ENCODE results near the gene PSMD11. TPM values are rescaled to one million over a fixed set of nuclear protein-coding genes. Genes with fewer than 3 reads are reported as not detected.
"Not testable (repeated sequence)": the region's sequence is repeated elsewhere in the genome, so short reads cannot be mapped to it uniquely, and the experiment has no call there.

The PSMD11 gene
- total RNA-seq: 100 to 1,000 TPM; 164 to 168 TPM
- polyA plus RNA-seq (2013, experiment 1 of 2): 75.7 TPM
- 80.7 TPM for polyA plus RNA-seq (2013, experiment 2 of 2)
- long read RNA-seq, experiment 1, full-length matches to known transcripts: 19 of 37 reads
- long read RNA-seq, experiment 1, partial matches to known transcripts: 5 of 37 reads
- long read RNA-seq, experiment 1, other reads (novel, unspliced or antisense): 13 of 37 reads
- long read RNA-seq, experiment 2, full-length matches to known transcripts: 428 of 478 reads
- long read RNA-seq, experiment 2, partial matches to known transcripts: 24 of 478 reads
- long read RNA-seq, experiment 2, other reads (novel, unspliced or antisense): 26 of 478 reads
- long read RNA-seq, experiment 3, full-length matches to known transcripts: 1,040 of 1,074 reads
- long read RNA-seq, experiment 3, partial matches to known transcripts: 8 of 1,074 reads
- long read RNA-seq, experiment 3, other reads (novel, unspliced or antisense): 26 of 1,074 reads
- long read RNA-seq, experiment 4, full-length matches to known transcripts: 398 of 432 reads
- long read RNA-seq, experiment 4, partial matches to known transcripts: 21 of 432 reads
- long read RNA-seq, experiment 4, other reads (novel, unspliced or antisense): 13 of 432 reads

DNA sequence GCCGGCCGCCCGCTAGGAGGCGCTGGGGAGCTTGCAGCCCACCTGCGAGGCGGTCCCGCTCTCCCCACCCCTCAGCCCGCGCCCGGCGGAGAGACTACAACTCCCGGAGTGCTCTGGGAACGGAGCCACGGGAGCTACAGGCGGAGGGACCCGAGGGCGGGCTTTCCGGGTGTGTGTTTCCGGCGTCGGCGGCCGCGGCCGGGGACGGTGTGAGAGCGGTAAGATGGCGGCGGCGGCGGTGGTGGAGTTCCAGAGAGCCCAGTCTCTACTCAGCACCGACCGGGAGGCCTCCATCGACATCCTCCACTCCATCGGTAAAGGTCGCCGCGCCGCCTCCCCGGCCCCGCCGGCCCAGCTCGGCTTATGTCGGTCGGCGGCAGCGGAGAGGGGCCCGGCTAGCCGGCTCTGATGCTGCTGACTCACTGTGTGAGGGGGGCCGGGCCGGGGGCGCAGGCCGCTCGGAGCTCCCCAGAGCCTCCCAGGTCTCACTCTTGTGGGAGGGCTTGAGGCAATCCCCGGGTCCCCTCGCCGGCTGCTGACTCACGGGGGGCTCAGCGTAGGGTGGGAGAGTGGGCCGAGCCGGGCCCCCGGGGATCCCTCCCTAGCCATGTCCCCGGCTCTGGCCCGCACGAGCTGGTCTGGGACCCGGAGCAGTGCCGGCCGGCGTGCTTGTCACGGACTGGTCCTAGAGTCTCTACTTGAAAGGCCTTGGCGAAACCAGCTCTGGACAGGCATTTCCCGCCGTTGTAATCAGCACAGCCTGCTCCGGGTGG lies at the start of gene PSMD11:
PSMD11 (plus strand) TSS at position 210 of the 773 bp plus-strand sequence; CDS start at position 224, 14 bp downstream.
- H3K9me3 ChIP-seq (ENCODE audit: control insufficient read depth, low read length): peaks cover 11% of the 10 kb centered on the region
- H3K27ac Mint-ChIP-seq: peak within 1 kb of the TSS; percentile 97
- H3K27ac ChIP-seq (ENCODE audit: low read depth, low read length): peak within 1 kb of the TSS; percentile 87
- peak; percentile 100 for DNase-seq
- peaks cover 40% of the 10 kb centered on the region for H3K36me3 ChIP-seq (ENCODE audit: control insufficient read depth, insufficient read depth, low read length)
- peaks cover 12% of the 10 kb centered on the region for H3K4me1 Mint-ChIP-seq
- H3K27me3 ChIP-seq (ENCODE audit: control insufficient read depth, insufficient read depth, low read length, poor library complexity, severe bottlenecking): peaks cover 5% of the 10 kb centered on the region
- H3K4me3 ChIP-seq (ENCODE audit: low read length): peak within 1 kb of the TSS; percentile 91
- H3K4me3 Mint-ChIP-seq: peak within 1 kb of the TSS; percentile 96
- TF ChIP-seq, protein P1, sequence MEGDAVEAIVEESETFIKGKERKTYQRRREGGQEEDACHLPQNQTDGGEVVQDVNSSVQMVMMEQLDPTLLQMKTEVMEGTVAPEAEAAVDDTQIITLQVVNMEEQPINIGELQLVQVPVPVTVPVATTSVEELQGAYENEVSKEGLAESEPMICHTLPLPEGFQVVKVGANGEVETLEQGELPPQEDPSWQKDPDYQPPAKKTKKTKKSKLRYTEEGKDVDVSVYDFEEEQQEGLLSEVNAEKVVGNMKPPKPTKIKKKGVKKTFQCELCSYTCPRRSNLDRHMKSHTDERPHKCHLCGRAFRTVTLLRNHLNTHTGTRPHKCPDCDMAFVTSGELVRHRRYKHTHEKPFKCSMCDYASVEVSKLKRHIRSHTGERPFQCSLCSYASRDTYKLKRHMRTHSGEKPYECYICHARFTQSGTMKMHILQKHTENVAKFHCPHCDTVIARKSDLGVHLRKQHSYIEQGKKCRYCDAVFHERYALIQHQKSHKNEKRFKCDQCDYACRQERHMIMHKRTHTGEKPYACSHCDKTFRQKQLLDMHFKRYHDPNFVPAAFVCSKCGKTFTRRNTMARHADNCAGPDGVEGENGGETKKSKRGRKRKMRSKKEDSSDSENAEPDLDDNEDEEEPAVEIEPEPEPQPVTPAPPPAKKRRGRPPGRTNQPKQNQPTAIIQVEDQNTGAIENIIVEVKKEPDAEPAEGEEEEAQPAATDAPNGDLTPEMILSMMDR (conservative IDR thresholded peaks at IDR 0.05): no peak
- H3K36me3 Mint-ChIP-seq (ENCODE audit: low read depth): peaks cover 21% of the 10 kb centered on the region
- H3K9me3 Mint-ChIP-seq: peaks cover 11% of the 10 kb centered on the region
- H3K4me1 ChIP-seq (ENCODE audit: control insufficient read depth, insufficient read depth, low read length): no peaks in the 10 kb centered on the region
- H3K27me3 Mint-ChIP-seq (ENCODE audit: insufficient read depth): peaks cover 33% of the 10 kb centered on the region
- H3K9ac ChIP-seq (ENCODE audit: extremely low read depth, low read length, poor library complexity, severe bottlenecking): peak within 1 kb of the TSS; percentile 86
- WGBS, 2 experiments (ENCODE audit: insufficient coverage in 1 of 2, insufficient read length in 1 of 2): 0% methylated on average over 8 to 74 of the region's 74 CpGs

DNA sequence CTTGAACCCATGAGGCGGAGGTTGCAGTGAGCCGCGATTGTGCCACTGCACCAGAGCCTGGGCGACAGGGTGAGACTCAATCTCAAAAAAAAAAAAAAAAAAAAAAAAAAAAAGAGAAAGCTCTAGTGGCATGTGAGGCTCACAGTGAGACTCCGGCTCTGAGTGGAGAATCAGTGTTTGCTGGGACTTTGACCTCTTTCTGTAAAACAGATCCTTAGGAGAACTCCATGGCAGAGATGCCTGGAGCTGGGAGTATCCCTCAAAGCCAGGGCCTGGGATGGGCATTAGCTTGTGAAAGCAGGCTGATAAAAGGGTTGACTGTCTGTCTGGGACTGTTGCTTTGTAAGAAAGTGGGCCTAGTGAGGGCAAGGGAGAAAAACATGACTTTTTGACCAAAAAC lies 48.0 kb upstream of the PSMD11 start:
- Histone ChIP-seq H3K9ac (ENCODE audit: extremely low read depth, low read length, poor library complexity, severe bottlenecking) (no peak overlapping the region), H3K27me3 (ENCODE audit: control insufficient read depth, insufficient read depth, low read length, poor library complexity, severe bottlenecking) (no peaks in the 10 kb centered on the region), H3K4me1 (ENCODE audit: control insufficient read depth, insufficient read depth, low read length) (no peaks in the 10 kb centered on the region), H3K9me3 (ENCODE audit: control insufficient read depth, low read length) (no peaks in the 10 kb centered on the region), H3K27ac (ENCODE audit: low read depth, low read length) (no peak overlapping the region), H3K4me3 (ENCODE audit: low read length) (no peak overlapping the region), H3K36me3 (ENCODE audit: control insufficient read depth, insufficient read depth, low read length) (peaks cover 5% of the 10 kb centered on the region)
- Mint-ChIP-seq H3K27ac (peak overlapping the region; percentile 13), H3K4me3 (no peak overlapping the region), H3K4me1 (peaks cover 4% of the 10 kb centered on the region), H3K9me3 (peaks cover 4% of the 10 kb centered on the region), H3K27me3 (ENCODE audit: insufficient read depth) (no peaks in the 10 kb centered on the region), H3K36me3 (ENCODE audit: low read depth) (peaks cover 11% of the 10 kb centered on the region)
- TF ChIP-seq, protein P1 (conservative IDR thresholded peaks at IDR 0.05): no peak
- no peak for DNase-seq
- WGBS, 2 experiments (ENCODE audit: insufficient coverage in 1 of 2, insufficient read length in 1 of 2): 97% methylated on average over 5 of the region's 5 CpGs; no CpG with 5 or more reads in 1 of the 2 experiments

DNA sequence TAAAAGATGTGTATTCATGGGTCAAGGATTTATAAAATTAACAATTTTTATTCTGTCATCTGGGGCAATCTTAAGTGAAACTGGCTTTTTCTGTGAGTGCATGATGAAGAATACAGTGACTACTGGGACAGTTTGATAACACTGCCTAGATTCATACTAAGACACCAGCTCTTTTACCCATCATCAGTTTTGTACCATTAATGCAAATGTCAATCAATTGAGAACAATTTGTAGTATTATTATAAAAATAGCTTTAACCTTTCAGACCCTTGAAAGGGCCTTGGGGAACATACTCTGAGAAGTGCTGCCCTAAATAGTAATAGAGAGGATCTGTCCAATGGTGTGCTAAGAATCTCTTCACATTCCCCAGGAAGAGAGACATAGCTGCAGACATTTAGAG lies 45.4 kb upstream of the PSMD11 start:
- Mint-ChIP-seq H3K27me3 (ENCODE audit: insufficient read depth) (no peaks in the 10 kb centered on the region), H3K27ac (no peak overlapping the region), H3K4me1 (peaks cover 13% of the 10 kb centered on the region), H3K36me3 (ENCODE audit: low read depth) (peaks cover 6% of the 10 kb centered on the region), H3K4me3 (no peak overlapping the region), H3K9me3 (no peaks in the 10 kb centered on the region)
- Histone ChIP-seq H3K4me3 (ENCODE audit: low read length) (no peak overlapping the region), H3K36me3 (ENCODE audit: control insufficient read depth, insufficient read depth, low read length) (no peaks in the 10 kb centered on the region), H3K9me3 (ENCODE audit: control insufficient read depth, low read length) (no peaks in the 10 kb centered on the region), H3K27ac (ENCODE audit: low read depth, low read length) (no peak overlapping the region), H3K27me3 (ENCODE audit: control insufficient read depth, insufficient read depth, low read length, poor library complexity, severe bottlenecking) (no peaks in the 10 kb centered on the region), H3K4me1 (ENCODE audit: control insufficient read depth, insufficient read depth, low read length) (peaks cover 3% of the 10 kb centered on the region), H3K9ac (ENCODE audit: extremely low read depth, low read length, poor library complexity, severe bottlenecking) (no peak overlapping the region)
- TF ChIP-seq, protein P1 (conservative IDR thresholded peaks at IDR 0.05): no peak
- no peak for DNase-seq

DNA sequence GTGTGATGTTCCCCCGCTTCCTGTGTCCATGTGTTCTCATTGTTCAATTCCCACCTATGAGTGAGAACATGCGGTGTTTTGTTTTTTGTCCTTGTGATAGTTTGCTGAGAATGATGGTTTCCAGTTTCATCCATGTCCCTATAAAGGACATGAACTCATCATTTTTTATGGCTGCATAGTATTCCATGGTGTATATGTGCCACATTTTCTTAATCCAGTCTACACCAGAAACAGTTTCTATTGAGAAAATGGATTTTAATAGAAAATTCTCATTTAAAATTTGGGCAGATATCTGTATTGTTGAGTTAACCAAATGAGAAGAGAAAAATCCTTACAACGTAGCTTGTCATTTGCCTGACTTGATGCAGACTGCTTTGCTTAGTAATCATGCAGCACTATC lies 34.2 kb upstream of the PSMD11 start:
- DNase-seq; H3K9ac ChIP-seq (ENCODE audit: extremely low read depth, low read length, poor library complexity, severe bottlenecking); H3K27me3 ChIP-seq (ENCODE audit: control insufficient read depth, insufficient read depth, low read length, poor library complexity, severe bottlenecking); H3K4me1 ChIP-seq (ENCODE audit: control insufficient read depth, insufficient read depth, low read length); H3K9me3 ChIP-seq (ENCODE audit: control insufficient read depth, low read length); H3K4me3 ChIP-seq (ENCODE audit: low read length); H3K9me3 Mint-ChIP-seq; H3K27me3 Mint-ChIP-seq (ENCODE audit: insufficient read depth); H3K4me3 Mint-ChIP-seq; H3K36me3 Mint-ChIP-seq (ENCODE audit: low read depth); H3K4me1 Mint-ChIP-seq; H3K36me3 ChIP-seq (ENCODE audit: control insufficient read depth, insufficient read depth, low read length); H3K27ac Mint-ChIP-seq; H3K27ac ChIP-seq (ENCODE audit: low read depth, low read length): not testable (repeated sequence)
- 100% methylated on average over 1 of the region's 3 CpGs for WGBS, 2 experiments (ENCODE audit: insufficient coverage in 1 of 2, insufficient read length in 1 of 2)

Measured in endodermal cell (in vitro differentiated cells).